Measurements from ENCODE around the gene TFIP11.

DNA sequence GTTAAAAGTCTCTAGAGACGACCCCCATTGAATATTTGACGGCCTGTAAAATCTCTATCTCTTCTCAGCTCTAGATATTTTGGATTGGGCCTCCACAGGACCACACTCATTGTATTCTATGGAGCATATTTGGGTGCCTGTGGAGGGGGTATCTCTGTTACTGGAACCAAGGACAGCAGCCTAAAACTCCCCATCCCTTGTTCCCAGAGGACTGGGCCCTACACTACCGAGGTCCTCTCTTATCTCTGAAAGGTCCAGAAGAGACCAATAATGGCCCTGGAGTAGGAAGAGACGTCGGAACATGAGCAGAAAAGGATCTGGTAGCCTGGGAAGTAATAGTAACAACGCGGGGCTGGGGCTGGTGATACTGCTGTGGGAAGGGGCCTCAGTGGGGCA is 29.2 kb downstream of the TFIP11 start:
- TF ChIP-seq POLR2A (IDR thresholded peaks at IDR 0.05; ENCODE audit: low read depth, low read length): no peak
- TF ChIP-seq POLR2AphosphoS5 (IDR thresholded peaks at IDR 0.05; ENCODE audit: low read depth, low read length): no peak
- TF ChIP-seq TAF1 (IDR thresholded peaks at IDR 0.05; ENCODE audit: borderline replicate concordance, low read depth, low read length): no peak
